A549 treated with Mapracorat at 1 μM for 4 hours (cell line): ENCODE measurements around the gene VASP. TPM values are rescaled to one million over a fixed set of nuclear protein-coding genes. Genes with fewer than 3 reads are reported as not detected.

Source experiments
- total RNA-seq: library from RNA; stranded (reverse); fragments of 200-300 nt; extraction: Qiagen RNA extraction; gene quantifications from 5 replicates; pipeline ENCODE4 v1.2.3, GENCODE V29; 2022

The VASP gene
- 180 to 230 TPM (median 218 TPM) in 5 replicates for total RNA-seq

DNA sequence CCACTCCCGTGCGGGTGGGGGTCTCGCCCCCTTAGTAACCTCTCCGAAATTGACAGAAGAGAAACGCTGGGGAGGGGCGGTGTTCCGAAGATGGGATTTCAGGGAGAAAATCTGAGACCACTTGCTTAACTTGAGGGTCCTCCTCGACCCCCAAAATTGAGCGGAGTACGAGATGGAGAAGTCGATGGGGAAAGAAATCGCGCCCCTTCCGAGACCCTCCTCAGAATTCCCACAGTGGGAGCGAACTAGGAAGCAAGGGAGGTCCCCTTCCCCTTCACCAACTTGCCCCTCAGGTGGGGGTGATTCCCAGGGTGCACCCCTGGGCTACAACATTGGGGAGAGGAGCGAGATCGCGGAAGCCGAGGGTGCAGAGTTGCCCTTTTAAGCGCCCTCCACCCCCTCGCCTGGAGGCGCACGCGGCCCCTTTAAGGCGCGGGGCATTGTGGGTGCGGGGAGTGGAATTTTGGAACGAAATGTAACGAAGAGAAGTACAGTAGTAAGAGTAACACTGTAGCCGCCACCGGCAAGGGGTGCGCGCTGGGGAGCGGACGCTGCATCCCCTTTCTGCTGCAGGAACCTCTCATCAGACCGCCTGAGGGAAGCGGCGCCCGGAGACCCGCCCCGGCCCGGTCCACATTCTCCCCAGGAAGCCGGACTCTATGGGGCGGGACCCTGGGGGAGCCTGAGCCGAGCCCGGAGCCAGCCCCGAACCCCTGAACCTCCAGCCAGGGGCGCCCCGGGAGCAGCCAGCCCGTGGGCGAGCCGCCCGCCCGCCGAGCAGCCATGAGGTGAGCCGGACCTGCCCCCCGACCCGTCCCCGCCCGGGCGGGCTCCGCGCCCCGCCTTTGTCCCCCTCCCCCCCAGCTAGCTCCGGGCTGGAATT lies at the start of gene VASP:
Gene VASP (plus strand): TSS at position 491 of the 883 bp plus-strand sequence. CDS start 293 bp downstream, at position 784.

DNA sequence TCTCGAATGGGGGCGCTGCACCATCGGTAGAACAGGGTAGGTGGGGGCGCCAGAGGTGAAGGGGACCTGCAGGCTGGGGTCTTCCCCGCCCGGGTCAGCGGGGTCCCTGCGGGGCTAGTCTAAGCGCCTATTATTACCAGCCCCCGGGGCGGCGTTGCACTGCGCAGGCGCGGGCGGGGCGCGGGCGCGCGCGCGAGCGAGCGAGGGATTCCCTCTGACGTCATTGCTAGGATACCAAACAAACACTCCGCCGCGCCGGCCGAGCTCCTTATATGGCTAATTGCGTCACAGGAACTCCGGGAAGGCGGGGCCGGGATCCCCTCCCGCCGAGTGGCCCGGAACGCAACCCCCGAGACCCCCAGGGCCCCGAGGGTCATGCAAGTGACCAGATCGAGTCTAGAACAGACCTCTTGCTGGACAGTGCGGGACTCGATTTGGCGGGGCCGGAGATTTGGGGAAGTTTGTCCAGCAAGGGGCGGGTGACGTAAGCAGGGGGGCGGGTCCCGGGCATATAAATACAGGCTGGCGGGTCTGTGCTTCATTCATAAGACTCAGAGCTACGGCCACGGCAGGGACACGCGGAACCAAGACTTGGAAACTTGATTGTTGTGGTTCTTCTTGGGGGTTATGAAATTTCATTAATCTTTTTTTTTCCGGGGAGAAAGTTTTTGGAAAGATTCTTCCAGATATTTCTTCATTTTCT lies 39.7 kb upstream of the VASP start, which contains the start of gene FOSB:
Gene FOSB (plus strand): TSS at position 541 of the 703 bp plus-strand sequence. CDS start 591 bp downstream, outside the sequence.

DNA sequence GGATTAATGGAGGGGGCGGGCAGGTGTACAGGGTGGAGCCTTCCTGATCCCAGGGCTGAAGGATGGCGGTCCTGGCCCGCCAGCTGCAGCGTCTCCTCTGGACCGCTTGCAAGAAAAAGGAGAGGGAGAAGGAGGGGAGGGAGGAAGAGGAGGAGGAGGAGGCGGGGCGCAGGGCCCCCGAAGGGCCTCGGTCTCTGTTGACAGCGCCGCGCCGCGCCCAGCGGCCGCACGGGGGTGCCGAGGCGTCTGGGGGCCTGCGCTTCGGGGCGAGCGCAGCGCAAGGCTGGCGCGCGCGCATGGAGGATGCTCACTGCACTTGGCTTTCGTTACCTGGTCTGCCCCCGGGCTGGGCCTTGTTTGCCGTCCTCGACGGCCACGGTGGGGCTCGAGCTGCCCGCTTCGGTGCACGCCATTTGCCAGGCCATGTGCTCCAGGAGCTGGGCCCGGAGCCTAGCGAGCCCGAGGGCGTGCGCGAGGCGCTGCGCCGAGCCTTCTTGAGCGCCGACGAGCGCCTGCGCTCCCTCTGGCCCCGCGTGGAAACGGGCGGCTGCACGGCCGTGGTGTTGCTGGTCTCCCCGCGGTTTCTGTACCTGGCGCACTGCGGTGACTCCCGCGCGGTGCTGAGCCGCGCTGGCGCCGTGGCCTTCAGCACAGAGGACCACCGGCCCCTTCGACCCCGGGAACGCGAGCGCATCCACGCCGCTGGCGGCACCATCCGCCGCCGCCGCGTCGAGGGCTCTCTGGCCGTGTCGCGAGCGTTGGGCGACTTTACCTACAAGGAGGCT lies 8.7 kb upstream of the VASP start, which contains the start of gene PPM1N:
Gene PPM1N (plus strand): TSS at position 33 of the 785 bp plus-strand sequence. CDS start 30 bp downstream, at position 63.

Other genes starting within 250 kb of the VASP start
- not detected in 5 replicates for gene CKM, start 184.6 kb upstream of the VASP start, total RNA-seq
- 0.91 to 1.4 TPM (median 1.1 TPM) in 5 replicates for gene KLC3, start 166.7 kb upstream of the VASP start, total RNA-seq
- gene ERCC2, start 136.9 kb upstream of the VASP start, total RNA-seq, result 11.7 to 13.6 TPM (median 12.9 TPM) in 5 replicates
- gene PPP1R13L, start 102.4 kb upstream of the VASP start, total RNA-seq, result 32.7 to 42.5 TPM (median 39.9 TPM) in 5 replicates
- 43.6 to 52.2 TPM (median 46.4 TPM) in 5 replicates for gene POLR1G, start 100.8 kb upstream of the VASP start, total RNA-seq
- gene ERCC1, start 83.6 kb upstream of the VASP start, total RNA-seq, result 146 to 172 TPM (median 160 TPM) in 5 replicates
- 12.2 to 18.7 TPM (median 15.8 TPM) in 5 replicates for gene FOSB, start 39.5 kb upstream of the VASP start, total RNA-seq
- 11.5 to 16.1 TPM (median 12.5 TPM) in 5 replicates for gene RTN2, start 10.4 kb upstream of the VASP start, total RNA-seq
- gene PPM1N, start 9.0 kb upstream of the VASP start, total RNA-seq, result 7.1 to 10.4 TPM (median 8.1 TPM) in 5 replicates
- gene OPA3, start 77.3 kb downstream of the VASP start, total RNA-seq, result 11.8 to 20.0 TPM (median 17.5 TPM) in 5 replicates
- 0.19 to 0.79 TPM (median 0.39 TPM) in 5 replicates for gene GPR4, start 94.7 kb downstream of the VASP start, total RNA-seq
- gene EML2, start 131.9 kb downstream of the VASP start, total RNA-seq, result 18.4 to 27.7 TPM (median 24.5 TPM) in 5 replicates
- gene GIPR, start 160.7 kb downstream of the VASP start, total RNA-seq, result 2.0 to 5.1 TPM (median 3.5 TPM) in 5 replicates
- gene SNRPD2, start 184.5 kb downstream of the VASP start, total RNA-seq, result 770 to 989 TPM (median 799 TPM) in 5 replicates
- gene QPCTL, start 185.2 kb downstream of the VASP start, total RNA-seq, result 6.5 to 10.3 TPM (median 9.3 TPM) in 5 replicates
- 7.2 to 10.0 TPM (median 9.3 TPM) in 5 replicates for gene FBXO46, start 223.4 kb downstream of the VASP start, total RNA-seq
- gene MEIOSIN, start 226.0 kb downstream of the VASP start, total RNA-seq, result 0.06 to 0.08 TPM (median 0.07 TPM) in 4 of 5 replicates, not detected in the other